ENCODE results near the gene LTN1. TPM values are rescaled to one million over a fixed set of nuclear protein-coding genes. Genes with fewer than 3 reads are reported as not detected.

Gene LTN1
- total RNA-seq, 8 experiments from 2014 or later, result 23.7 to 40.9 (median 28.7) TPM

DNA sequence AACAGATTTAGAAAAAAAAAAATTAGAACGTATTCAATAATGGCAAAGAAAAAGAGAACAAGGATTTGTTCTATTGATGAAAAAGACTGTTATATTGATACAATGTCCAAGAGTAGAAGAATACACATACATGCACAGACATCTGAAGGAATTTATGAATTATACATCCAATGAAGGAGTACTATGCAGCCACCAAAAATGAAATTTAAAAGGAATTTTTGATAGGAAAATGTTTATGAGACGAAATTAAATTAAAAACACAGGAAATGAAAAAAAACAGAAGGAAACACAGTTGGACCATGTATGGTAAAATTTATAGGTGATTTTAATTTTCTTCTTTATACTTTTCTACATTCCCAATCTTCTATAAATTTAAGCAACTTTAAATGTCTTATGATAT lies 110.3 kb downstream of the LTN1 start:
- in situ Hi-C loops (cut with MboI; ENCODE audit: low pct_unique_long_range_greater_than_20kb in 2 of 9, low sequenced_read_pairs in 9 of 9, unreplicated experiment in 9 of 9), result no loop called here
- Histone ChIP-seq H3K4me3 (no peak overlapping the region), H3K27ac (no peak overlapping the region), H3K4me1 (replicated peaks in 1 of 2) (peaks cover 6 to 11% of the 10 kb centered on the region in 2 donors)
- WGBS, 10 experiments, result 0 to 70% (median 50%) methylated on average over 1 to 2 of the region's 2 CpGs
- ATAC-seq (replicated peaks in 6 of 8), result no peak

Other genes with a start within 250 kb of the LTN1 start
- gene RWDD2B, start 26.5 kb upstream of the LTN1 start, total RNA-seq, result 10 to 100 TPM in 4 of 8 experiments, 1 to 10 TPM in 4; 5.3 to 36.3 (median 10.7) TPM
- 10 to 100 TPM; 21.4 to 41.0 (median 32.7) TPM for gene USP16, start 31.8 kb upstream of the LTN1 start, total RNA-seq
- 100 to 1,000 TPM; 129 to 248 (median 201) TPM for gene CCT8, start 80.8 kb upstream of the LTN1 start, total RNA-seq
- gene MAP3K7CL, start 137.8 kb upstream of the LTN1 start, total RNA-seq, result 10 to 100 TPM in 1 of 8 experiments, 1 to 10 TPM in 2, under 1 TPM in 5; 0.05 to 28.1 (median 0.63) TPM